Measurements from ENCODE around the gene CLEC4A.
A peak's percentile ranks its signal among the peaks of the same experiment; 100 is the strongest.
"Not testable (repeated sequence)": the region's sequence is repeated elsewhere in the genome, so short reads cannot be mapped to it uniquely, and the experiment has no call there.

CLEC4A gene

GRCh38 chr12:8123124-8123912, at the start of gene CLEC4A:
Gene CLEC4A, plus strand, starts transcription at chr12:8123617. Its CDS starts 262 bp downstream, at chr12:8123879.
- no peak for DNase-seq (ENCODE audit: low read depth)

GRCh38 chr12:8075935-8076334, 47.5 kb upstream of the CLEC4A start:
- DNase-seq (ENCODE audit: low read depth) = no peak

GRCh38 chr12:8076366-8076765, 47.1 kb upstream of the CLEC4A start:
- DNase-seq (ENCODE audit: low read depth) = no peak

- DNase-seq (ENCODE audit: low read depth) = peak; percentile 39
These were observed 46.2 kb upstream of the CLEC4A start for GRCh38 chr12:8077207-8077606.

GRCh38 chr12:8078398-8078797, 45.0 kb upstream of the CLEC4A start:
- peak; percentile 85 for DNase-seq (ENCODE audit: low read depth)

- no peak for DNase-seq (ENCODE audit: low read depth)
These were observed 44.5 kb upstream of the CLEC4A start for GRCh38 chr12:8078916-8079315.

- no peak for DNase-seq (ENCODE audit: low read depth)
These were observed 43.3 kb upstream of the CLEC4A start for GRCh38 chr12:8080120-8080519.

- peak; percentile 8 for DNase-seq (ENCODE audit: low read depth)
These were observed 42.0 kb upstream of the CLEC4A start for GRCh38 chr12:8081251-8081920.

GRCh38 chr12:8082808-8083100, 40.7 kb upstream of the CLEC4A start:
- no peak for DNase-seq (ENCODE audit: low read depth)

- not testable (repeated sequence) for DNase-seq (ENCODE audit: low read depth)
These were observed 39.1 kb upstream of the CLEC4A start for GRCh38 chr12:8084351-8084750.

GRCh38 chr12:8087666-8088065, 35.8 kb upstream of the CLEC4A start:
- no peak for DNase-seq (ENCODE audit: low read depth)

- DNase-seq (ENCODE audit: low read depth) = no peak
These were observed 34.8 kb upstream of the CLEC4A start for GRCh38 chr12:8088574-8088973.

GRCh38 chr12:8089277-8089676, 34.1 kb upstream of the CLEC4A start:
- not testable (repeated sequence) for DNase-seq (ENCODE audit: low read depth)

GRCh38 chr12:8089716-8090115, 33.7 kb upstream of the CLEC4A start:
- DNase-seq (ENCODE audit: low read depth) = no peak

- no peak for DNase-seq (ENCODE audit: low read depth)
These were observed 30.1 kb upstream of the CLEC4A start for GRCh38 chr12:8093291-8093690.

- no peak for DNase-seq (ENCODE audit: low read depth)
These were observed 27.0 kb upstream of the CLEC4A start for GRCh38 chr12:8096281-8096915.

- no peak for DNase-seq (ENCODE audit: low read depth)
These were observed 24.2 kb upstream of the CLEC4A start for GRCh38 chr12:8099235-8099634.

GRCh38 chr12:8108808-8109398, 14.5 kb upstream of the CLEC4A start:
- peak; percentile 75 for DNase-seq (ENCODE audit: low read depth)

GRCh38 chr12:8113117-8113516, 10.3 kb upstream of the CLEC4A start:
- DNase-seq (ENCODE audit: low read depth) = not testable (repeated sequence)

GRCh38 chr12:8120072-8120713, 3.2 kb upstream of the CLEC4A start:
- DNase-seq (ENCODE audit: low read depth) = no peak

GRCh38 chr12:8127138-8127537, 3.7 kb downstream of the CLEC4A start:
- peak; percentile 8 for DNase-seq (ENCODE audit: low read depth)

Data from iris pigment epithelial cell (primary cell).